HepG2 (cell line): Measurements from ENCODE around the gene USP10. TPM values are rescaled to one million over a fixed set of nuclear protein-coding genes. Genes with fewer than 3 reads are reported as not detected.

Source experiments
- CAMTA2 ChIP-seq: sonication (generic); formaldehyde crosslinking; IDR thresholded peaks from 2 replicates; pipeline ENCODE4 v1.4.0; 2020; ENCODE audit warnings: mild to moderate bottlenecking, missing genetic modification reagents, borderline replicate concordance
- CENPX ChIP-seq: sonication (generic); formaldehyde crosslinking; IDR thresholded peaks from 2 replicates; pipeline ENCODE4 v1.9.0; 2021; ENCODE audit warnings: mild to moderate bottlenecking, missing genetic modification reagents, moderate library complexity
- CERS6 ChIP-seq: sonication (generic); formaldehyde crosslinking; IDR thresholded peaks from 2 replicates; pipeline ENCODE4 v1.5.0; 2020; ENCODE audit warnings: missing genetic modification reagents
- IKZF4 ChIP-seq: sonication (generic); formaldehyde crosslinking; IDR thresholded peaks from 2 replicates; pipeline ENCODE4 v1.5.1; 2020; ENCODE audit warnings: borderline replicate concordance, mild to moderate bottlenecking, low read depth, missing genetic modification reagents; ENCODE audit errors: not compliant biosample characterization
- KAT2B ChIP-seq: fragments of 150-350 bp; IDR thresholded peaks from 2 replicates; pipeline ENCODE4 v1.6.1; 2014; ENCODE audit warnings: low read depth, low read length, borderline replicate concordance
- KLF6 ChIP-seq: IDR thresholded peaks from 2 replicates; pipeline ENCODE4 v1.8.0; 2016; ENCODE audit warnings: missing biosample characterization, missing genetic modification reagents
- MTA3 ChIP-seq: sonication (generic); formaldehyde crosslinking; IDR thresholded peaks from 2 replicates; pipeline ENCODE4 v1.4.0; 2020; ENCODE audit warnings: missing genetic modification reagents
- NAIF1 ChIP-seq: sonication (generic); formaldehyde crosslinking; IDR thresholded peaks from 2 replicates; pipeline ENCODE4 v1.5.0; 2020; ENCODE audit warnings: mild to moderate bottlenecking, missing genetic modification reagents, borderline replicate concordance
- NBN ChIP-seq: fragments of 450-650 bp; conservative IDR thresholded peaks from 2 replicates; pipeline ENCODE4 v1.6.1; 2017
- NPAS2 ChIP-seq: sonication (generic); formaldehyde crosslinking; IDR thresholded peaks from 2 replicates; pipeline ENCODE4 v1.8.0; 2022; ENCODE audit warnings: mild to moderate bottlenecking, missing genetic modification reagents, borderline replicate concordance
- NR2F6 ChIP-seq, 2 experiments: IDR thresholded peaks; 2 replicates each; pipeline ENCODE4 v1.6.1; 2016; ENCODE audit warnings: antibody characterized with exemption in 1 of 2, mild to moderate bottlenecking in 1 of 2
- PBX2 ChIP-seq: IDR thresholded peaks from 2 replicates; pipeline ENCODE4 v1.6.1; 2016; ENCODE audit warnings: control low read depth
- PHF20 ChIP-seq: sonication (generic); formaldehyde crosslinking; IDR thresholded peaks from 2 replicates; pipeline ENCODE4 v1.5.0; 2020; ENCODE audit warnings: mild to moderate bottlenecking, missing genetic modification reagents
- REL ChIP-seq: sonication (generic); formaldehyde crosslinking; conservative IDR thresholded peaks from 2 replicates; pipeline ENCODE4 v1.8.0; 2022; ENCODE audit warnings: mild to moderate bottlenecking, missing genetic modification reagents, moderate library complexity
- STAT5B ChIP-seq: sonication (generic); formaldehyde crosslinking; IDR thresholded peaks from 2 replicates; pipeline ENCODE4 v1.4.0; 2020; ENCODE audit warnings: missing genetic modification reagents
- TBX3 ChIP-seq: fragments of 450-650 bp; IDR thresholded peaks from 2 replicates; pipeline ENCODE4 v1.6.1; 2017; ENCODE audit warnings: antibody characterized with exemption, mild to moderate bottlenecking, inconsistent platforms, borderline replicate concordance
- ZBTB2 ChIP-seq: sonication (generic); formaldehyde crosslinking; IDR thresholded peaks from 2 replicates; pipeline ENCODE4 v1.8.0; 2022; ENCODE audit warnings: low read depth, missing genetic modification reagents
- ZNF180 ChIP-seq: sonication (generic); formaldehyde crosslinking; IDR thresholded peaks from 2 replicates; pipeline ENCODE4 v1.4.0; 2020; ENCODE audit warnings: low read depth, missing genetic modification reagents, borderline replicate concordance
- ZNF292 ChIP-seq: sonication (generic); formaldehyde crosslinking; IDR thresholded peaks from 2 replicates; pipeline ENCODE4 v1.8.1; 2022; ENCODE audit warnings: mild to moderate bottlenecking, low read depth, missing genetic modification reagents, borderline replicate concordance
- ZNF460 ChIP-seq: sonication (generic); formaldehyde crosslinking; IDR thresholded peaks from 2 replicates; pipeline ENCODE4 v1.5.1; 2020; ENCODE audit warnings: missing genetic modification reagents, mild to moderate bottlenecking, borderline replicate concordance
- ZNF552 ChIP-seq: sonication (generic); formaldehyde crosslinking; IDR thresholded peaks from 2 replicates; pipeline ENCODE4 v1.9.0; 2022; ENCODE audit warnings: missing genetic modification reagents, mild to moderate bottlenecking, borderline replicate concordance
- ZNF589 ChIP-seq: sonication (generic); formaldehyde crosslinking; conservative IDR thresholded peaks from 2 replicates; pipeline ENCODE4 v1.8.0; 2022; ENCODE audit warnings: mild to moderate bottlenecking, moderate library complexity, missing genetic modification reagents
- ZNF639 ChIP-seq: conservative IDR thresholded peaks from 2 replicates; pipeline ENCODE4 v1.6.1; 2018; ENCODE audit warnings: missing genetic modification reagents
- polyA plus RNA-seq, 8 experiments: library from polyadenylated mRNA; depleted of rRNA in 3 of 8; stranded (reverse) in 7 of 8; unstranded in 1 of 8; fragments of >200 nt; fragmentation: Illumina TruSeq in 4 of 8; extraction: Trizol in 4 of 8; gene quantifications; 2 replicates each; pipeline versions ENCODE4 v1.2.1 to v1.2.3, GENCODE V29; 2011 to 2016; ENCODE audit warnings: low read depth in 4 of 8, missing spikeins in 1 of 8, mixed read lengths in 1 of 8; ENCODE audit not compliant: insufficient read depth in 1 of 8
- total RNA-seq, 5 experiments: library from RNA; depleted of rRNA; stranded (reverse); fragments of >200 nt; fragmentation: Illumina TruSeq; extraction: Trizol; gene quantifications; 2 replicates each; pipeline ENCODE4 v1.2.3, GENCODE V29; 2016; ENCODE audit warnings: low read depth in 1 of 5
- TF ChIP-seq, protein P1 (sequence below): sonication (generic); formaldehyde crosslinking; IDR thresholded peaks from 2 replicates; pipeline ENCODE4 v1.4.0; 2020; ENCODE audit warnings: mild to moderate bottlenecking, missing genetic modification reagents

The USP10 gene
- total and polyA plus RNA-seq, 2 of the 13 experiments (the other 11 are each of a cell fraction or from before 2014, with no cell fraction given): 79.1 to 122 TPM

GRCh38 chr16:84699712-84700445 lies at the start of gene USP10 (continued):
- TF ChIP-seq TBX3 (no peak), ZNF552 (CRISPR knock-in tag) (no peak), ZNF460 (CRISPR knock-in tag) (no peak), PHF20 (CRISPR knock-in tag) (peak; percentile 74), CERS6 (CRISPR knock-in tag) (0 out of 2 replicates have a peak, but pooled peaks have one; percentile 0), ZNF589 (CRISPR knock-in tag) (peak; percentile 83), NR2F6 (IDR thresholded peaks at IDR 0.05) (no peak), NR2F6 (CRISPR knock-in tag; IDR thresholded peaks at IDR 0.05) (peak; percentile 77), KLF6 (CRISPR knock-in tag) (peak; percentile 40), IKZF4 (no peak), ZNF292 (CRISPR knock-in tag) (no peak), NAIF1 (CRISPR knock-in tag) (no peak), ZBTB2 (peak; percentile 46; the same call in 1 of the 2 replicates), STAT5B (CRISPR knock-in tag) (no peak), NPAS2 (CRISPR knock-in tag) (no peak), MTA3 (CRISPR knock-in tag) (no peak), ZNF639 (peak; percentile 20; the same call in 1 of the 2 replicates), PBX2 (CRISPR knock-in tag) (no peak), REL (0 out of 2 replicates have a peak, but pooled peaks have one; percentile 55), CAMTA2 (CRISPR knock-in tag) (no peak; the same call in 1 of the 2 replicates), NBN (no peak), KAT2B (no peak), CENPX (CRISPR knock-in tag) (no peak), ZNF180 (CRISPR knock-in tag) (no peak)
- TF ChIP-seq, protein P1, sequence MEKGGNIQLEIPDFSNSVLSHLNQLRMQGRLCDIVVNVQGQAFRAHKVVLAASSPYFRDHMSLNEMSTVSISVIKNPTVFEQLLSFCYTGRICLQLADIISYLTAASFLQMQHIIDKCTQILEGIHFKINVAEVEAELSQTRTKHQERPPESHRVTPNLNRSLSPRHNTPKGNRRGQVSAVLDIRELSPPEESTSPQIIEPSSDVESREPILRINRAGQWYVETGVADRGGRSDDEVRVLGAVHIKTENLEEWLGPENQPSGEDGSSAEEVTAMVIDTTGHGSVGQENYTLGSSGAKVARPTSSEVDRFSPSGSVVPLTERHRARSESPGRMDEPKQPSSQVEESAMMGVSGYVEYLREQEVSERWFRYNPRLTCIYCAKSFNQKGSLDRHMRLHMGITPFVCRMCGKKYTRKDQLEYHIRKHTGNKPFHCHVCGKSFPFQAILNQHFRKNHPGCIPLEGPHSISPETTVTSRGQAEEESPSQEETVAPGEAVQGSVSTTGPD: no peak
